Ishikawa (cell line): Measurements from ENCODE around the gene RAB9A.

ENCODE experiments used
- CEBPB ChIP-seq: IDR thresholded peaks from 2 replicates; pipeline ENCODE4 v1.6.1; 2012
- CREB1 ChIP-seq: IDR thresholded peaks from 2 replicates; pipeline ENCODE4 v1.6.1; 2012; ENCODE audit warnings: low read depth
- EGR1 ChIP-seq: IDR thresholded peaks from 2 replicates; pipeline ENCODE4 v1.6.1; 2012
- EP300 ChIP-seq: IDR thresholded peaks from 2 replicates; pipeline ENCODE4 v1.6.1; 2012; ENCODE audit warnings: borderline replicate concordance
- FOXM1 ChIP-seq: IDR thresholded peaks from 2 replicates; pipeline ENCODE4 v1.6.1; 2012; ENCODE audit warnings: low read depth, borderline replicate concordance
- MAX ChIP-seq: IDR thresholded peaks from 2 replicates; pipeline ENCODE4 v1.6.1; 2012
- NFIC ChIP-seq: IDR thresholded peaks from 2 replicates; pipeline ENCODE4 v1.6.1; 2012
- RAD21 ChIP-seq: IDR thresholded peaks from 2 replicates; pipeline ENCODE4 v1.6.1; 2012; ENCODE audit warnings: low read depth
- REST ChIP-seq: IDR thresholded peaks from 2 replicates; pipeline ENCODE4 v1.6.1; 2012; ENCODE audit warnings: low read depth, mild to moderate bottlenecking
- TAF1 ChIP-seq: IDR thresholded peaks from 2 replicates; pipeline ENCODE4 v1.6.1; 2012; ENCODE audit warnings: low read depth, mild to moderate bottlenecking
- TCF12 ChIP-seq: IDR thresholded peaks from 2 replicates; pipeline ENCODE4 v1.6.1; 2012; ENCODE audit warnings: low read depth
- TEAD4 ChIP-seq: IDR thresholded peaks from 2 replicates; pipeline ENCODE4 v1.6.1; 2012
- USF1 ChIP-seq: IDR thresholded peaks from 2 replicates; pipeline ENCODE4 v1.6.1; 2012
- YY1 ChIP-seq: IDR thresholded peaks from 2 replicates; pipeline ENCODE4 v1.6.1; 2012; ENCODE audit warnings: low read depth
- ZBTB7A ChIP-seq: IDR thresholded peaks from 2 replicates; pipeline ENCODE4 v1.6.1; 2012; ENCODE audit warnings: low read depth

RAB9A gene

GRCh38 chrX:13688384-13688957 lies 457 bp upstream of the RAB9A start:
- no peak for TF ChIP-seq TCF12
- TF ChIP-seq ZBTB7A, result no peak
- no peak for TF ChIP-seq NFIC
- no peak for TF ChIP-seq YY1
- no peak for TF ChIP-seq MAX
- no peak for TF ChIP-seq CEBPB
- TF ChIP-seq TAF1, result no peak
- no peak for TF ChIP-seq USF1
- TF ChIP-seq FOXM1, result no peak
- no peak for TF ChIP-seq CREB1
- no peak for TF ChIP-seq RAD21

- no peak for TF ChIP-seq CEBPB
- peak; percentile 38; the same call in 1 of the 2 replicates for TF ChIP-seq USF1
- no peak for TF ChIP-seq YY1
- no peak for TF ChIP-seq TCF12
Measured at GRCh38 chrX:13689741-13690211, 848 bp downstream of the RAB9A start.

- no peak for TF ChIP-seq RAD21
- TF ChIP-seq TEAD4, result no peak
- TF ChIP-seq MAX, result no peak
- no peak for TF ChIP-seq REST
- no peak for TF ChIP-seq EP300
- no peak for TF ChIP-seq NFIC
- no peak for TF ChIP-seq CEBPB
- no peak for TF ChIP-seq FOXM1
- TF ChIP-seq ZBTB7A, result no peak
- no peak for TF ChIP-seq EGR1
- no peak for TF ChIP-seq TCF12
- TF ChIP-seq CREB1, result no peak
Measured at GRCh38 chrX:13690836-13691235, 1.9 kb downstream of the RAB9A start.

GRCh38 chrX:13691841-13692371 lies 3.0 kb downstream of the RAB9A start:
- TF ChIP-seq EGR1, result no peak
- TF ChIP-seq NFIC, result no peak

GRCh38 chrX:13692771-13693231 lies 3.9 kb downstream of the RAB9A start:
- TF ChIP-seq MAX, result no peak
- no peak for TF ChIP-seq NFIC
- no peak for TF ChIP-seq TAF1
- TF ChIP-seq EGR1, result no peak
- no peak for TF ChIP-seq YY1

- TF ChIP-seq EP300 (no peak), NFIC (no peak), TAF1 (no peak), TEAD4 (no peak), TCF12 (no peak), CEBPB (no peak), RAD21 (no peak), ZBTB7A (no peak), MAX (no peak), FOXM1 (no peak), YY1 (no peak), CREB1 (no peak), REST (no peak)
Measured at GRCh38 chrX:13693341-13693961, 4.5 kb downstream of the RAB9A start.
